Right ventricle myocardium superior (tissue), 1 donor: ENCODE results near the gene TM4SF18. TPM values are rescaled to one million over a fixed set of nuclear protein-coding genes. Genes with fewer than 3 reads are reported as not detected.

Experiments used
- ATAC-seq: fragments of 200-7000 bp; cut with Tn5 transposase; one replicate; pipeline ENCODE4 v1.9.1; 2020; ENCODE audit warnings: mild to moderate bottlenecking; ENCODE audit not compliant: poor library complexity
- DNase-seq: peaks from one replicate; pipeline ENCODE4 v3.0.0-alpha.2; 2020
- intact Hi-C: fragments of 100-400 bp; cut with DNase I; formaldehyde crosslinking; loops from one replicate; pipeline ENCODE4 v1.11.2; 2022
- total RNA-seq: library from RNA; stranded (reverse); fragmentation: NEBNext Ultra II Directional; extraction: Animal tissue kit (Norgen Biotek cat#: 25700); gene quantifications from one replicate; pipeline ENCODE4 v1.2.1, GENCODE V29; 2021
- donor health status: DM: no; HTN: yes; CAD: no; lungs with severe emphysema.

Gene TM4SF18
- total RNA-seq, 1 donor from 2014 or later: 13.2 TPM

GRCh38 chr3:149369991-149370866 is 36.8 kb upstream of the TM4SF18 start:
- DNase-seq (no peak), ATAC-seq (no peak)
- intact Hi-C loops: loop anchor here (5.0 kb wide), 1 partner anchor 33 kb away; no protein-coding TSS in a partner anchor

- no peak for ATAC-seq
- intact Hi-C loops: no loop called here
- no peak for DNase-seq
Observed at GRCh38 chr3:149368674-149369497, 35.5 kb upstream of the TM4SF18 start.

GRCh38 chr3:149368201-149368673 is 34.8 kb upstream of the TM4SF18 start:
- DNase-seq: no peak
- intact Hi-C loops: no loop called here
- ATAC-seq: no peak

- intact Hi-C loops: no loop called here
- ATAC-seq (peak; percentile 31), DNase-seq (no peak)
Observed at GRCh38 chr3:149366941-149367840, 33.8 kb upstream of the TM4SF18 start.

- ATAC-seq: no peak
- intact Hi-C loops: no loop called here
Observed at GRCh38 chr3:149366031-149366430, 32.6 kb upstream of the TM4SF18 start.

GRCh38 chr3:149364624-149365023 is 31.2 kb upstream of the TM4SF18 start:
- intact Hi-C loops: no loop called here
- DNase-seq (no peak), ATAC-seq (no peak)

More at GRCh38 chr3:149366031-149366430, 32.6 kb upstream of the TM4SF18 start:
- DNase-seq: no peak

- intact Hi-C loops: no loop called here
- DNase-seq (no peak), ATAC-seq (no peak)
Observed at GRCh38 chr3:149363053-149363452, 29.6 kb upstream of the TM4SF18 start.

GRCh38 chr3:149362366-149362765 is 28.9 kb upstream of the TM4SF18 start:
- no peak for ATAC-seq
- intact Hi-C loops: no loop called here
- DNase-seq: no peak

- ATAC-seq (no peak), DNase-seq (no peak)
- intact Hi-C loops: loop anchor here (5.0 kb wide), 1 partner anchor 126 kb away; no protein-coding TSS in a partner anchor
Observed at GRCh38 chr3:149356630-149357029, 23.2 kb upstream of the TM4SF18 start.

- peak; percentile 61 for ATAC-seq
- no peak for DNase-seq
- intact Hi-C loops: loop anchor here (5.0 kb wide), 1 partner anchor 126 kb away; no protein-coding TSS in a partner anchor
Observed at GRCh38 chr3:149356044-149356592, 22.7 kb upstream of the TM4SF18 start.

- intact Hi-C loops: no loop called here
- no peak for DNase-seq
- ATAC-seq: no peak
Observed at GRCh38 chr3:149353581-149354184, 20.2 kb upstream of the TM4SF18 start.

GRCh38 chr3:149352556-149352955 is 19.1 kb upstream of the TM4SF18 start:
- intact Hi-C loops: no loop called here
- DNase-seq (peak; percentile 52), ATAC-seq (peak; percentile 80)

- DNase-seq: no peak
- no peak for ATAC-seq
- intact Hi-C loops: no loop called here
Observed at GRCh38 chr3:149343951-149344350, 10.5 kb upstream of the TM4SF18 start.

- DNase-seq (no peak), ATAC-seq (no peak)
- intact Hi-C loops: no loop called here
Observed at GRCh38 chr3:149342413-149343380, 9.3 kb upstream of the TM4SF18 start.

GRCh38 chr3:149340310-149340933 is 7.0 kb upstream of the TM4SF18 start:
- ATAC-seq (peak; percentile 50), DNase-seq (no peak)
- intact Hi-C loops: no loop called here

GRCh38 chr3:149339931-149340309 is 6.5 kb upstream of the TM4SF18 start:
- ATAC-seq (peak; percentile 92), DNase-seq (peak; percentile 85)
- intact Hi-C loops: loop anchor here (5.0 kb wide), 1 partner anchor 32 kb away; no protein-coding TSS in a partner anchor
